H1 (cell line): Measurements from ENCODE around the gene DFFA. TPM values are rescaled to one million over a fixed set of nuclear protein-coding genes. Genes with fewer than 3 reads are reported as not detected.

Source experiments
- CTCF ChIA-PET: fragments of 300-600 bp; sonication (Branson Sonifier 250); formaldehyde crosslinking; loops from one replicate; lab custom pipeline; 2021; ENCODE audit not compliant: partially characterized antibody; lab: Charles Lee
- POLR2A ChIA-PET: fragments of 300-600 bp; sonication (Branson Sonifier 250); formaldehyde crosslinking; loops from one replicate; lab custom pipeline; 2021; ENCODE audit warnings: inconsistent platforms; ENCODE audit not compliant: partially characterized antibody; lab: Charles Lee
- DNase-seq, 2 experiments: peaks; one replicate each; pipeline versions ENCODE4 v3.0.0 to v3.0.0-alpha.2; 2010 to 2022; ENCODE audit warnings: low spot score in 2 of 2, low read depth in 1 of 2, mixed read lengths in 1 of 2
- FAIRE-seq: peaks from 2 replicates; lab custom pipeline; 2011; peaks lifted over from hg19 to GRCh38; lab: Jason Lieb, UNC
- H2AFZ ChIP-seq: 2 replicates; pipeline ENCODE4 v1.8.1; 2012; ENCODE audit warnings: low read length, inconsistent platforms
- H2AK5ac ChIP-seq: 2 replicates; pipeline ENCODE4 v1.6.1; 2013; ENCODE audit warnings: low read depth, low read length
- H2BK120ac ChIP-seq: replicated peaks from 2 replicates; pipeline ENCODE3; 2013; ENCODE audit warnings: low read depth, low read length, inconsistent platforms
- H2BK12ac ChIP-seq: 2 replicates; pipeline ENCODE4 v1.6.1; 2013; ENCODE audit warnings: low read depth, low read length
- H2BK15ac ChIP-seq: 2 replicates; pipeline ENCODE4 v1.6.1; 2013; ENCODE audit warnings: low read length
- H2BK20ac ChIP-seq: 2 replicates; pipeline ENCODE4 v1.6.1; 2013; ENCODE audit warnings: low read length
- H2BK5ac ChIP-seq: 2 replicates; pipeline ENCODE4 v1.6.1; 2013; ENCODE audit warnings: low read depth, low read length
- H3K14ac ChIP-seq: 2 replicates; pipeline ENCODE4 v1.6.1; 2013; ENCODE audit warnings: inconsistent platforms; ENCODE audit not compliant: insufficient read length
- H3K18ac ChIP-seq: 2 replicates; pipeline ENCODE4 v1.6.1; 2013; ENCODE audit warnings: low read length; ENCODE audit errors: extremely low read depth
- H3K23ac ChIP-seq: 2 replicates; pipeline ENCODE4 v1.6.1; 2013; ENCODE audit warnings: inconsistent platforms; ENCODE audit not compliant: insufficient read length
- H3K23me2 ChIP-seq: 2 replicates; pipeline ENCODE4 v1.6.1; 2013; ENCODE audit warnings: low read depth, low read length
- H3K27ac ChIP-seq: 2 replicates; pipeline ENCODE4 v1.6.1; 2011; ENCODE audit warnings: low read depth, low read length, inconsistent platforms
- H3K27me3 ChIP-seq, 4 experiments: replicated peaks in 1 of 4; 1 replicate in 1 of 4; 2 replicates in 3 of 4; pipeline versions ENCODE4 v1.6.1 to v1.8.1; 2011 to 2013; ENCODE audit warnings: low read length in 3 of 4, mild to moderate bottlenecking in 3 of 4, inconsistent platforms in 2 of 4, mixed read lengths in 2 of 4, moderate library complexity in 1 of 4; ENCODE audit not compliant: control insufficient read depth in 3 of 4, insufficient read depth in 3 of 4; ENCODE audit errors: extremely low read depth in 1 of 4
- H3K36me3 ChIP-seq, 4 experiments: 2 replicates each; pipeline versions ENCODE4 v1.6.1 to v1.8.1; 2011 to 2013; ENCODE audit warnings: mild to moderate bottlenecking in 4 of 4, low read length in 3 of 4, moderate library complexity in 2 of 4, control low read depth in 1 of 4, inconsistent platforms in 1 of 4; ENCODE audit not compliant: insufficient read depth in 4 of 4, control insufficient read depth in 2 of 4
- H3K4ac ChIP-seq: replicated peaks from 2 replicates; pipeline ENCODE3; 2013; ENCODE audit warnings: low read length, low read depth, mixed read lengths, inconsistent platforms; ENCODE audit not compliant: insufficient read length
- H3K4me1 ChIP-seq, 4 experiments: replicated peaks in 1 of 4; 1 replicate in 1 of 4; 2 replicates in 3 of 4; pipeline versions ENCODE4 v1.6.1 to v1.8.1; 2011 to 2013; ENCODE audit warnings: low read length in 3 of 4, inconsistent platforms in 2 of 4, mixed read lengths in 1 of 4; ENCODE audit not compliant: insufficient read depth in 4 of 4, control insufficient read depth in 3 of 4
- H3K4me2 ChIP-seq, 2 experiments: 2 replicates each; pipeline versions ENCODE4 v1.6.1 to v1.8.1; 2011 to 2013; ENCODE audit warnings: low read depth in 2 of 2, low read length in 2 of 2, control low read depth in 1 of 2, inconsistent platforms in 1 of 2, mild to moderate bottlenecking in 1 of 2; ENCODE audit not compliant: insufficient read depth in 1 of 2
- H3K4me3 ChIP-seq, 4 experiments: fragments of 200-600, 300-600 bp in 1 of 4; sonication (generic), shearing (Covaris generic), sonication (Bioruptor Twin) in 1 of 4; 2 replicates each; pipeline versions ENCODE4 v1.5.1 to v1.8.1; 2011 to 2016; ENCODE audit warnings: low read length in 4 of 4, low read depth in 3 of 4, control low read depth in 2 of 4, inconsistent platforms in 2 of 4, mild to moderate bottlenecking in 2 of 4, mixed read lengths in 1 of 4, moderate library complexity in 1 of 4; ENCODE audit not compliant: insufficient read depth in 2 of 4; ENCODE audit errors: extremely low read depth in 1 of 4
- H3K56ac ChIP-seq: replicated peaks from 2 replicates; pipeline ENCODE3; 2013; ENCODE audit warnings: low read depth, mild to moderate bottlenecking, mixed read lengths, low read length, inconsistent platforms; ENCODE audit not compliant: insufficient read length
- H3K79me1 ChIP-seq: 2 replicates; pipeline ENCODE4 v1.6.1; 2013; ENCODE audit warnings: low read depth, low read length, control low read depth
- H3K79me2 ChIP-seq, 2 experiments: 2 replicates each; pipeline versions ENCODE4 v1.6.1 to v1.8.1; 2012 to 2013; ENCODE audit warnings: low read length in 2 of 2, mild to moderate bottlenecking in 2 of 2, inconsistent platforms in 1 of 2; ENCODE audit not compliant: insufficient read depth in 2 of 2, control insufficient read depth in 1 of 2
- H3K9ac ChIP-seq, 4 experiments: replicated peaks in 1 of 4; 1 replicate in 1 of 4; 2 replicates in 3 of 4; pipeline versions ENCODE4 v1.6.1 to v1.8.1; 2011 to 2013; ENCODE audit warnings: low read depth in 3 of 4, low read length in 3 of 4, control low read depth in 2 of 4, mild to moderate bottlenecking in 2 of 4, moderate library complexity in 2 of 4, inconsistent platforms in 1 of 4; ENCODE audit errors: extremely low read depth in 1 of 4
- H3K9me3 ChIP-seq, 2 experiments: 2 replicates each; pipeline versions ENCODE4 v1.6.1 to v1.8.1; 2012 to 2013; ENCODE audit warnings: mild to moderate bottlenecking in 2 of 2, moderate library complexity in 2 of 2, control low read depth in 1 of 2, inconsistent platforms in 1 of 2, low read depth in 1 of 2, low read length in 1 of 2, mixed read lengths in 1 of 2; ENCODE audit not compliant: insufficient read depth in 2 of 2
- H4K20me1 ChIP-seq, 2 experiments: replicated peaks in 1 of 2; 2 replicates each; pipeline versions ENCODE3 to v1.8.1; 2011 to 2013; ENCODE audit warnings: inconsistent platforms in 2 of 2, low read length in 2 of 2, mild to moderate bottlenecking in 1 of 2; ENCODE audit not compliant: insufficient read depth in 2 of 2, control insufficient read depth in 1 of 2
- H4K5ac ChIP-seq: 2 replicates; pipeline ENCODE4 v1.6.1; 2013; ENCODE audit warnings: low read length, low read depth, mixed read lengths, inconsistent platforms; ENCODE audit not compliant: insufficient read length
- H4K8ac ChIP-seq: 2 replicates; pipeline ENCODE4 v1.8.0; 2013; ENCODE audit warnings: mild to moderate bottlenecking, moderate library complexity, low read length, inconsistent platforms; ENCODE audit not compliant: insufficient read depth; ENCODE audit errors: extremely low read depth
- H4K91ac ChIP-seq: replicated peaks from 2 replicates; pipeline ENCODE3; 2013; ENCODE audit warnings: low read length, mixed read lengths, inconsistent platforms; ENCODE audit not compliant: insufficient read length
- CBX8 ChIP-seq: fragments of 300-800, 300-1000 bp; sonication (generic); IDR thresholded peaks from 2 replicates; pipeline ENCODE4 v1.7.1; 2016; ENCODE audit warnings: low read depth, low read length, borderline replicate concordance
- FOSL1 ChIP-seq: IDR thresholded peaks from 2 replicates; pipeline ENCODE4 v1.6.1; 2011; ENCODE audit warnings: mild to moderate bottlenecking, low read depth, low read length, moderate library complexity; ENCODE audit not compliant: insufficient read depth
- MAFK ChIP-seq: IDR thresholded peaks from 2 replicates; pipeline ENCODE4 v1.6.1; 2012; ENCODE audit warnings: low read depth, mild to moderate bottlenecking, improper control_type of control experiment, low read length
- TAF1 ChIP-seq: IDR thresholded peaks from 2 replicates; pipeline ENCODE4 v1.6.1; 2011; ENCODE audit warnings: mild to moderate bottlenecking, low read depth, low read length
- WGBS, 2 experiments: shearing (Covaris generic) in 1 of 2; methylation state at CpG; one replicate each; pipeline versions ENCODE4 v1.1.6 to v1.1.7; 2013 to 2015; ENCODE audit warnings: low lambda C conversion rate in 2 of 2, mixed read lengths in 2 of 2, inconsistent platforms in 1 of 2, low coverage in 1 of 2, missing lambda C conversion rate in 1 of 2; ENCODE audit not compliant: insufficient replicate concordance in 2 of 2, insufficient coverage in 1 of 2, insufficient read length in 1 of 2; ENCODE audit errors: extremely low coverage in 1 of 2, missing lambda C conversion rate in 1 of 2; 5-methylcytosine and 5-hydroxymethylcytosine counted together
- polyA plus RNA-seq, 7 experiments: library from polyadenylated mRNA; depleted of rRNA in 3 of 7; stranded (reverse) in 5 of 7; unstranded in 2 of 7; fragments of >200 nt in 5 of 7; fragments of 200-250 nt in 2 of 7; gene quantifications; 1 replicate in 5 of 7; 2 replicates in 1 of 7; 4 replicates in 1 of 7; pipeline versions ENCODE4 v1.2.1 to v1.2.3, GENCODE V29; 2011 to 2013; ENCODE audit warnings: missing spikeins in 2 of 7, mixed read lengths in 2 of 7
- total RNA-seq: library from RNA; stranded (reverse); fragmentation: NEBNext Ultra II Directional; extraction: Animal tissue kit (Norgen Biotek cat#: 25700); gene quantifications from 2 replicates; pipeline ENCODE4 v1.2.1, GENCODE V29; 2021
- TF ChIP-seq, protein P1 (sequence below): IDR thresholded peaks from 2 replicates; pipeline ENCODE4 v1.6.1; 2011; ENCODE audit warnings: low read depth, mild to moderate bottlenecking, low read length; ENCODE audit not compliant: insufficient read depth
- TF ChIP-seq, protein P2 (sequence below): IDR thresholded peaks from 2 replicates; pipeline ENCODE4 v1.6.1; 2012; ENCODE audit warnings: inconsistent platforms

DFFA gene
- total and polyA plus RNA-seq, 2 of the 8 experiments (the other 6 are each of a cell fraction or from before 2014, with no cell fraction given): 34.3 to 79.9 TPM

DNA sequence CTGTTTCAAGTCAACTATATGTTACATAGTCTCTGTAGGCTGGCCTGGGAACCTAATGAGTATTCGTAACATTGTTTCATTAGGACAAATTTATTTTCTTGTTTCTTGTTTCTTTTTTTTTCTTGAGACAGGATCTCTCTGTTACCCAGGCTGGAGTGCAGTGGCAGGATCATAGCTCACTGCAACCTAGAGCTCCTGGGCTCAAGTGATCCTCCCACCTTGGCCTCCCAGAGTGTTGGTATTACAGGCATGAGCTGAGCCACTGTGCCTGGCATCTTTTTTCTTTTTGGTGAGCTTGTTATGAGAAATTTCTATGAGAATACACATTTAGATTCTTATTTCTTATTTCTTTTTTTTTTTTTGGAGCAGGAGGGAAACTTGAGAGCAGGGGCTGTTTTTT is 35.3 kb downstream of the DFFA start:
- H3K18ac ChIP-seq: no peak overlapping the region
- H4K91ac ChIP-seq: no peak overlapping the region
- no peaks in the 10 kb centered on the region for H3K4me1 ChIP-seq
- no peak overlapping the region for H3K14ac ChIP-seq
- H3K4me2 ChIP-seq: no peak overlapping the region
- FAIRE-seq (no peak), DNase-seq (no peak)
- H3K9ac ChIP-seq: no peak overlapping the region
- no peak overlapping the region for H2BK120ac ChIP-seq
- no peaks in the 10 kb centered on the region for H3K27me3 ChIP-seq
- no peak overlapping the region for H2BK15ac ChIP-seq
- H2BK12ac ChIP-seq: no peak overlapping the region
- no peaks in the 10 kb centered on the region; the same call in 1 of the 2 replicates for H3K23me2 ChIP-seq
- no peaks in the 10 kb centered on the region for H4K20me1 ChIP-seq
- ChIA-PET CTCF (interaction anchor here (0.6 to 10.9 kb wide), 2 partner anchors 57 to 235 kb away, joined by 8 to 132 read pairs; no protein-coding TSS in a partner anchor), POLR2A (interaction anchor here (1.0 to 2.1 kb wide), 4 partner anchors 11 to 19 kb away, joined by 4 to 9 read pairs (median 6); partner anchors contain the start of gene CORT)
- H3K56ac ChIP-seq: no peak overlapping the region
- WGBS, 2 experiments: 100% methylated on average over 1 of the region's 1 CpG; no CpG with 5 or more reads in 1 of the 2 experiments
- no peak overlapping the region for H3K27ac ChIP-seq
- no peak overlapping the region for H3K23ac ChIP-seq
- H2AK5ac ChIP-seq: no peak overlapping the region
- no peak overlapping the region for H2BK5ac ChIP-seq
- H3K36me3 ChIP-seq: peaks cover 0 to 5% (median 0%) of the 10 kb centered on the region in 4 experiments; a peak in 1 of 8 replicates
- no peak overlapping the region for H2BK20ac ChIP-seq
- no peak overlapping the region for H4K8ac ChIP-seq
- no peak overlapping the region for H3K4me3 ChIP-seq
- no peak overlapping the region for H2AFZ ChIP-seq
- no peaks in the 10 kb centered on the region; the same call in 1 of the 2 replicates for H3K79me1 ChIP-seq
- H3K4ac ChIP-seq: no peak overlapping the region
- no peak overlapping the region for H4K5ac ChIP-seq
- H3K79me2 ChIP-seq: no peaks in the 10 kb centered on the region
- no peaks in the 10 kb centered on the region for H3K9me3 ChIP-seq
- no peak for TF ChIP-seq MAFK
- TF ChIP-seq, protein P1, sequence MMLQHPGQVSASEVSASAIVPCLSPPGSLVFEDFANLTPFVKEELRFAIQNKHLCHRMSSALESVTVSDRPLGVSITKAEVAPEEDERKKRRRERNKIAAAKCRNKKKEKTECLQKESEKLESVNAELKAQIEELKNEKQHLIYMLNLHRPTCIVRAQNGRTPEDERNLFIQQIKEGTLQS: no peak
- TF ChIP-seq CBX8: no peak
- TF ChIP-seq, protein P2, sequence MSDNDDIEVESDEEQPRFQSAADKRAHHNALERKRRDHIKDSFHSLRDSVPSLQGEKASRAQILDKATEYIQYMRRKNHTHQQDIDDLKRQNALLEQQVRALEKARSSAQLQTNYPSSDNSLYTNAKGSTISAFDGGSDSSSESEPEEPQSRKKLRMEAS: no peak
- no peak for TF ChIP-seq FOSL1
- TF ChIP-seq TAF1: no peak
